ENCODE measurements around the gene NSUN4. TPM values are rescaled to one million over a fixed set of nuclear protein-coding genes. Genes with fewer than 3 reads are reported as not detected.

The NSUN4 gene
- total and polyA plus RNA-seq, 2 of the 13 experiments (the other 11 are each of a cell fraction or from before 2014, with no cell fraction given) = 21.5 to 23.5 TPM

DNA sequence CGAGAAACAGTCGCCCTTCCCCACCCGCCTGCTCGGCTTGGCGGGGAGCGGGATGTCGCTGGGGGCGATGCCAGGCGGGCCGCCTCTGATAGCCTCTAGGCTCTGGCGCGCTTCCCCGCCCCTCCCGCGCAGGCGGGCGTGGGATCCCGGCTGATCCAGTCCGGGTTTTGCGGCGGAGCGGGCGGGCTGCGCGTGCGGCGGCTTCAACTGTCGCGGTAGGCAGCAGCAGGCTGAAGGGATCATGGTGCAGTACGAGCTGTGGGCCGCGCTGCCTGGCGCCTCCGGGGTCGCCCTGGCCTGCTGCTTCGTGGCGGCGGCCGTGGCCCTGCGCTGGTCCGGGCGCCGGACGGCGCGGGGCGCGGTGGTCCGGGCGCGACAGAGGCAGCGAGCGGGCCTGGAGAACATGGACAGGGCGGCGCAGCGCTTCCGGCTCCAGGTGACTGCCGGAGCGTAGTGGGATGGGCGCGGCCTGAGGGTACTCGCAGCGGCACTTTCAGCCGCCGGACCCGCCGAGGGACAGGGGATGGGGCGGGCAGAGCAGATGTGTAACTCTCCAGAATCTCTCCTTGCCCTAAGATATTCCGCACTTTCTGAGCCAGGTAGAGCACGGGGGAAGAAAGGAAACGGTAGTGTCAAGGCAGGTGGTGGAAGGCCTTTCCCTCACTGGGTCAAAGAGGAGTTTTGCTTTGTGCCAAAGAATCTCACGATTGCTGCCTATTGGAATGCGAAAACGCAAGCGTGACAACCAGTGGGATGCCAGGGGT lies 53.7 kb downstream of the NSUN4 start, which contains the start of gene FAAH (continued):
- TF ChIP-seq, protein P1, sequence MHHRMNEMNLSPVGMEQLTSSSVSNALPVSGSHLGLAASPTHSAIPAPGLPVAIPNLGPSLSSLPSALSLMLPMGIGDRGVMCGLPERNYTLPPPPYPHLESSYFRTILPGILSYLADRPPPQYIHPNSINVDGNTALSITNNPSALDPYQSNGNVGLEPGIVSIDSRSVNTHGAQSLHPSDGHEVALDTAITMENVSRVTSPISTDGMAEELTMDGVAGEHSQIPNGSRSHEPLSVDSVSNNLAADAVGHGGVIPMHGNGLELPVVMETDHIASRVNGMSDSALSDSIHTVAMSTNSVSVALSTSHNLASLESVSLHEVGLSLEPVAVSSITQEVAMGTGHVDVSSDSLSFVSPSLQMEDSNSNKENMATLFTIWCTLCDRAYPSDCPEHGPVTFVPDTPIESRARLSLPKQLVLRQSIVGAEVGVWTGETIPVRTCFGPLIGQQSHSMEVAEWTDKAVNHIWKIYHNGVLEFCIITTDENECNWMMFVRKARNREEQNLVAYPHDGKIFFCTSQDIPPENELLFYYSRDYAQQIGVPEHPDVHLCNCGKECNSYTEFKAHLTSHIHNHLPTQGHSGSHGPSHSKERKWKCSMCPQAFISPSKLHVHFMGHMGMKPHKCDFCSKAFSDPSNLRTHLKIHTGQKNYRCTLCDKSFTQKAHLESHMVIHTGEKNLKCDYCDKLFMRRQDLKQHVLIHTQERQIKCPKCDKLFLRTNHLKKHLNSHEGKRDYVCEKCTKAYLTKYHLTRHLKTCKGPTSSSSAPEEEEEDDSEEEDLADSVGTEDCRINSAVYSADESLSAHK (CRISPR knock-in tag; IDR thresholded peaks at IDR 0.05; ENCODE audit: borderline replicate concordance) = no peak
- TF ChIP-seq, protein P2, sequence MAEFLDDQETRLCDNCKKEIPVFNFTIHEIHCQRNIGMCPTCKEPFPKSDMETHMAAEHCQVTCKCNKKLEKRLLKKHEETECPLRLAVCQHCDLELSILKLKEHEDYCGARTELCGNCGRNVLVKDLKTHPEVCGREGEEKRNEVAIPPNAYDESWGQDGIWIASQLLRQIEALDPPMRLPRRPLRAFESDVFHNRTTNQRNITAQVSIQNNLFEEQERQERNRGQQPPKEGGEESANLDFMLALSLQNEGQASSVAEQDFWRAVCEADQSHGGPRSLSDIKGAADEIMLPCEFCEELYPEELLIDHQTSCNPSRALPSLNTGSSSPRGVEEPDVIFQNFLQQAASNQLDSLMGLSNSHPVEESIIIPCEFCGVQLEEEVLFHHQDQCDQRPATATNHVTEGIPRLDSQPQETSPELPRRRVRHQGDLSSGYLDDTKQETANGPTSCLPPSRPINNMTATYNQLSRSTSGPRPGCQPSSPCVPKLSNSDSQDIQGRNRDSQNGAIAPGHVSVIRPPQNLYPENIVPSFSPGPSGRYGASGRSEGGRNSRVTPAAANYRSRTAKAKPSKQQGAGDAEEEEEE (CRISPR knock-in tag; IDR thresholded peaks at IDR 0.05; ENCODE audit: borderline replicate concordance) = no peak
- TF ChIP-seq HES4 (CRISPR knock-in tag; IDR thresholded peaks at IDR 0.05; ENCODE audit: borderline replicate concordance) = peak; percentile 94
- TF ChIP-seq, protein P3, sequence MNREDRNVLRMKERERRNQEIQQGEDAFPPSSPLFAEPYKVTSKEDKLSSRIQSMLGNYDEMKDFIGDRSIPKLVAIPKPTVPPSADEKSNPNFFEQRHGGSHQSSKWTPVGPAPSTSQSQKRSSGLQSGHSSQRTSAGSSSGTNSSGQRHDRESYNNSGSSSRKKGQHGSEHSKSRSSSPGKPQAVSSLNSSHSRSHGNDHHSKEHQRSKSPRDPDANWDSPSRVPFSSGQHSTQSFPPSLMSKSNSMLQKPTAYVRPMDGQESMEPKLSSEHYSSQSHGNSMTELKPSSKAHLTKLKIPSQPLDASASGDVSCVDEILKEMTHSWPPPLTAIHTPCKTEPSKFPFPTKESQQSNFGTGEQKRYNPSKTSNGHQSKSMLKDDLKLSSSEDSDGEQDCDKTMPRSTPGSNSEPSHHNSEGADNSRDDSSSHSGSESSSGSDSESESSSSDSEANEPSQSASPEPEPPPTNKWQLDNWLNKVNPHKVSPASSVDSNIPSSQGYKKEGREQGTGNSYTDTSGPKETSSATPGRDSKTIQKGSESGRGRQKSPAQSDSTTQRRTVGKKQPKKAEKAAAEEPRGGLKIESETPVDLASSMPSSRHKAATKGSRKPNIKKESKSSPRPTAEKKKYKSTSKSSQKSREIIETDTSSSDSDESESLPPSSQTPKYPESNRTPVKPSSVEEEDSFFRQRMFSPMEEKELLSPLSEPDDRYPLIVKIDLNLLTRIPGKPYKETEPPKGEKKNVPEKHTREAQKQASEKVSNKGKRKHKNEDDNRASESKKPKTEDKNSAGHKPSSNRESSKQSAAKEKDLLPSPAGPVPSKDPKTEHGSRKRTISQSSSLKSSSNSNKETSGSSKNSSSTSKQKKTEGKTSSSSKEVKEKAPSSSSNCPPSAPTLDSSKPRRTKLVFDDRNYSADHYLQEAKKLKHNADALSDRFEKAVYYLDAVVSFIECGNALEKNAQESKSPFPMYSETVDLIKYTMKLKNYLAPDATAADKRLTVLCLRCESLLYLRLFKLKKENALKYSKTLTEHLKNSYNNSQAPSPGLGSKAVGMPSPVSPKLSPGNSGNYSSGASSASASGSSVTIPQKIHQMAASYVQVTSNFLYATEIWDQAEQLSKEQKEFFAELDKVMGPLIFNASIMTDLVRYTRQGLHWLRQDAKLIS (CRISPR knock-in tag; IDR thresholded peaks at IDR 0.05) = no peak
- no peak; the same call in 1 of the 2 replicates for TF ChIP-seq SMC3 (IDR thresholded peaks at IDR 0.05; ENCODE audit: low read length)
- TF ChIP-seq, protein P4, sequence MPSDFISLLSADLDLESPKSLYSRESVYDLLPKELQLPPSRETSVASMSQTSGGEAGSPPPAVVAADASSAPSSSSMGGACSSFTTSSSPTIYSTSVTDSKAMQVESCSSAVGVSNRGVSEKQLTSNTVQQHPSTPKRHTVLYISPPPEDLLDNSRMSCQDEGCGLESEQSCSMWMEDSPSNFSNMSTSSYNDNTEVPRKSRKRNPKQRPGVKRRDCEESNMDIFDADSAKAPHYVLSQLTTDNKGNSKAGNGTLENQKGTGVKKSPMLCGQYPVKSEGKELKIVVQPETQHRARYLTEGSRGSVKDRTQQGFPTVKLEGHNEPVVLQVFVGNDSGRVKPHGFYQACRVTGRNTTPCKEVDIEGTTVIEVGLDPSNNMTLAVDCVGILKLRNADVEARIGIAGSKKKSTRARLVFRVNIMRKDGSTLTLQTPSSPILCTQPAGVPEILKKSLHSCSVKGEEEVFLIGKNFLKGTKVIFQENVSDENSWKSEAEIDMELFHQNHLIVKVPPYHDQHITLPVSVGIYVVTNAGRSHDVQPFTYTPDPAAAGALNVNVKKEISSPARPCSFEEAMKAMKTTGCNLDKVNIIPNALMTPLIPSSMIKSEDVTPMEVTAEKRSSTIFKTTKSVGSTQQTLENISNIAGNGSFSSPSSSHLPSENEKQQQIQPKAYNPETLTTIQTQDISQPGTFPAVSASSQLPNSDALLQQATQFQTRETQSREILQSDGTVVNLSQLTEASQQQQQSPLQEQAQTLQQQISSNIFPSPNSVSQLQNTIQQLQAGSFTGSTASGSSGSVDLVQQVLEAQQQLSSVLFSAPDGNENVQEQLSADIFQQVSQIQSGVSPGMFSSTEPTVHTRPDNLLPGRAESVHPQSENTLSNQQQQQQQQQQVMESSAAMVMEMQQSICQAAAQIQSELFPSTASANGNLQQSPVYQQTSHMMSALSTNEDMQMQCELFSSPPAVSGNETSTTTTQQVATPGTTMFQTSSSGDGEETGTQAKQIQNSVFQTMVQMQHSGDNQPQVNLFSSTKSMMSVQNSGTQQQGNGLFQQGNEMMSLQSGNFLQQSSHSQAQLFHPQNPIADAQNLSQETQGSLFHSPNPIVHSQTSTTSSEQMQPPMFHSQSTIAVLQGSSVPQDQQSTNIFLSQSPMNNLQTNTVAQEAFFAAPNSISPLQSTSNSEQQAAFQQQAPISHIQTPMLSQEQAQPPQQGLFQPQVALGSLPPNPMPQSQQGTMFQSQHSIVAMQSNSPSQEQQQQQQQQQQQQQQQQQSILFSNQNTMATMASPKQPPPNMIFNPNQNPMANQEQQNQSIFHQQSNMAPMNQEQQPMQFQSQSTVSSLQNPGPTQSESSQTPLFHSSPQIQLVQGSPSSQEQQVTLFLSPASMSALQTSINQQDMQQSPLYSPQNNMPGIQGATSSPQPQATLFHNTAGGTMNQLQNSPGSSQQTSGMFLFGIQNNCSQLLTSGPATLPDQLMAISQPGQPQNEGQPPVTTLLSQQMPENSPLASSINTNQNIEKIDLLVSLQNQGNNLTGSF (CRISPR knock-in tag; IDR thresholded peaks at IDR 0.05) = peak; percentile 94
- TF ChIP-seq ZBTB7A (CRISPR knock-in tag; IDR thresholded peaks at IDR 0.05) = peak; percentile 24; the same call in 1 of the 2 replicates
- TF ChIP-seq ZNF33B (CRISPR knock-in tag; IDR thresholded peaks at IDR 0.05) = peak; percentile 97
- TF ChIP-seq SP140L (CRISPR knock-in tag; IDR thresholded peaks at IDR 0.05; ENCODE audit: borderline replicate concordance) = no peak
- TF ChIP-seq, protein P5, sequence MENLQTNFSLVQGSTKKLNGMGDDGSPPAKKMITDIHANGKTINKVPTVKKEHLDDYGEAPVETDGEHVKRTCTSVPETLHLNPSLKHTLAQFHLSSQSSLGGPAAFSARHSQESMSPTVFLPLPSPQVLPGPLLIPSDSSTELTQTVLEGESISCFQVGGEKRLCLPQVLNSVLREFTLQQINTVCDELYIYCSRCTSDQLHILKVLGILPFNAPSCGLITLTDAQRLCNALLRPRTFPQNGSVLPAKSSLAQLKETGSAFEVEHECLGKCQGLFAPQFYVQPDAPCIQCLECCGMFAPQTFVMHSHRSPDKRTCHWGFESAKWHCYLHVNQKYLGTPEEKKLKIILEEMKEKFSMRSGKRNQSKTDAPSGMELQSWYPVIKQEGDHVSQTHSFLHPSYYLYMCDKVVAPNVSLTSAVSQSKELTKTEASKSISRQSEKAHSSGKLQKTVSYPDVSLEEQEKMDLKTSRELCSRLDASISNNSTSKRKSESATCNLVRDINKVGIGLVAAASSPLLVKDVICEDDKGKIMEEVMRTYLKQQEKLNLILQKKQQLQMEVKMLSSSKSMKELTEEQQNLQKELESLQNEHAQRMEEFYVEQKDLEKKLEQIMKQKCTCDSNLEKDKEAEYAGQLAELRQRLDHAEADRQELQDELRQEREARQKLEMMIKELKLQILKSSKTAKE (CRISPR knock-in tag; IDR thresholded peaks at IDR 0.05; ENCODE audit: borderline replicate concordance) = no peak
- peak; percentile 76 for TF ChIP-seq ZNF781 (CRISPR knock-in tag; IDR thresholded peaks at IDR 0.05; ENCODE audit: borderline replicate concordance, not compliant biosample characterization)

Measured in HepG2 (cell line).